HL-60 (cell line): ENCODE measurements around the gene NUCKS1.

Experiments used
- DNase-seq, 2 experiments: peaks; one replicate each; pipeline ENCODE4 v3.0.0-alpha.2; 2010 to 2020; ENCODE audit warnings: low read depth in 1 of 2, low spot score in 1 of 2
- H3K27ac ChIP-seq: fragments of 250-450 bp; sonication (Bioruptor Pico); replicated peaks from 2 replicates; pipeline ENCODE4 v1.5.1; 2020; ENCODE audit warnings: mild to moderate bottlenecking, moderate library complexity
- H3K27me3 ChIP-seq: fragments of 250-450 bp; sonication (Bioruptor Pico); 2 replicates; pipeline ENCODE4 v1.5.1; 2021; ENCODE audit warnings: mild to moderate bottlenecking, moderate library complexity; ENCODE audit not compliant: insufficient read depth, poor library complexity, severe bottlenecking
- H3K4me3 ChIP-seq: replicated peaks from 2 replicates; pipeline ENCODE4 v1.5.1; 2011; ENCODE audit warnings: mild to moderate bottlenecking, control low read depth, low read length; ENCODE audit not compliant: insufficient read depth
- CTCF ChIP-seq: IDR thresholded peaks from one replicate; pipeline ENCODE4 v1.5.1; 2011; ENCODE audit warnings: low read length, control low read depth, inconsistent platforms; ENCODE audit not compliant: insufficient read depth
- GABPA ChIP-seq: IDR thresholded peaks from 2 replicates; pipeline ENCODE4 v1.6.1; 2012; ENCODE audit warnings: low read depth
- POLR2AphosphoS5 ChIP-seq: IDR thresholded peaks from 2 replicates; pipeline ENCODE4 v1.6.1; 2012; ENCODE audit warnings: low read depth
- REST ChIP-seq: IDR thresholded peaks from 2 replicates; pipeline ENCODE4 v1.6.1; 2012; ENCODE audit warnings: low read depth; ENCODE audit not compliant: insufficient replicate concordance
- SPI1 ChIP-seq: IDR thresholded peaks from 2 replicates; pipeline ENCODE4 v1.6.1; 2012; ENCODE audit warnings: low read depth, mild to moderate bottlenecking, borderline replicate concordance

Gene NUCKS1

GRCh38 chr1:205711105-205712048, 38.6 kb downstream of the NUCKS1 start:
- DNase-seq = peak; percentile 57 to 75
- Histone ChIP-seq H3K27me3 (no peaks in the 10 kb centered on the region), H3K27ac (no peak overlapping the region), H3K4me3 (no peak overlapping the region)
- TF ChIP-seq POLR2AphosphoS5 (no peak), CTCF (peak; percentile 88)

- no peak for DNase-seq
- Histone ChIP-seq H3K27me3 (no peaks in the 10 kb centered on the region), H3K4me3 (no peak overlapping the region), H3K27ac (no peak overlapping the region)
- TF ChIP-seq GABPA = no peak
Measured at GRCh38 chr1:205710201-205711062, 39.5 kb downstream of the NUCKS1 start.

GRCh38 chr1:205709640-205710039, 40.3 kb downstream of the NUCKS1 start:
- no peak for DNase-seq
- no peak overlapping the region for H3K27ac ChIP-seq
- no peaks in the 10 kb centered on the region for H3K27me3 ChIP-seq
- no peak for TF ChIP-seq CTCF
- no peak for TF ChIP-seq GABPA
- TF ChIP-seq SPI1 = no peak
- TF ChIP-seq REST = no peak
- no peak for TF ChIP-seq POLR2AphosphoS5
- H3K4me3 ChIP-seq = no peak overlapping the region

- DNase-seq = no peak
- no peak for TF ChIP-seq SPI1
Measured at GRCh38 chr1:205709059-205709398, 41.0 kb downstream of the NUCKS1 start.

GRCh38 chr1:205706601-205707502, 43.1 kb downstream of the NUCKS1 start:
- peak in 1 of 2 experiments; percentile 23 for DNase-seq
- TF ChIP-seq CTCF (no peak), GABPA (no peak), POLR2AphosphoS5 (no peak), REST (no peak), SPI1 (no peak)
- Histone ChIP-seq H3K4me3 (no peak overlapping the region), H3K27me3 (no peaks in the 10 kb centered on the region), H3K27ac (no peak overlapping the region)

More at GRCh38 chr1:205709059-205709398, 41.0 kb downstream of the NUCKS1 start:
- H3K27me3 ChIP-seq = no peaks in the 10 kb centered on the region
- H3K4me3 ChIP-seq = no peak overlapping the region
- H3K27ac ChIP-seq = no peak overlapping the region
